MM.1S (cell line): Measurements from ENCODE around the gene PTPRJ.

Source experiments
- EZH2 ChIP-seq: fragments of 300-600 bp; sonication (generic); optimal IDR thresholded peaks from 2 replicates; pipeline ENCODE3; 2017; ENCODE audit warnings: low read depth, mild to moderate bottlenecking, antibody characterized with exemption, low read length, mixed read lengths
- EZH2phosphoT487 ChIP-seq: fragments of 300-600 bp; sonication (generic); IDR thresholded peaks from 2 replicates; pipeline ENCODE4 v1.6.1; 2018; ENCODE audit warnings: antibody characterized with exemption, low read length

DNA sequence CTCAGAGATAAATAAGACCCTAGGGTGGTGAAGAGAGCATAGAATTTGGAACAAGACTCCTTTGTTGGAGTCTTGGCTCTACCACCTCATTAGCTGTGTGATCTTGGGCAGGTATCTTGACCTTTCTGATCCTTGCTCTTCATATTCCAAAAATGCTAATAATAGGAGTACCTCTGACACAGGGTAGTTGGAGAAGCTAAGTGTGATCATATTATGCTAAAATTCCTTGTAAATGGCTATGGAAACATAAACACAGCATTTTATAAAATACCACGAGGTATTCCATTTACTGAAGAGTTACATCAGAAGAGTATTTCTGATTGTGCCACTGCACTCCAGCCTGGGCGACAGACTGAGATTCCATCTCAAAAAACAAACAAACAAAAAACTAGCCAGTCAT, 9.4 kb downstream of the PTPRJ start:
- TF ChIP-seq EZH2 (no peak), EZH2phosphoT487 (no peak)
